DOHH2 (cell line): ENCODE measurements around the gene FKBP1B.

Source experiments
- H3F3A ChIP-seq: fragments of 200-600 bp; sonication (generic), shearing (Covaris generic); 2 replicates; pipeline ENCODE4 v1.6.0; 2016; ENCODE audit warnings: antibody characterized with exemption, mild to moderate bottlenecking; ENCODE audit not compliant: control insufficient read depth, insufficient read depth
- H3K27ac ChIP-seq: fragments of 200-600 bp; sonication (generic); 2 replicates; pipeline ENCODE4 v1.5.1; 2014; ENCODE audit warnings: low read depth, mild to moderate bottlenecking, low read length, moderate library complexity
- H3K27me3 ChIP-seq: fragments of 200-600 bp; sonication (generic); 2 replicates; pipeline ENCODE4 v1.6.1; 2014; ENCODE audit warnings: mild to moderate bottlenecking, low read length, mixed read lengths; ENCODE audit not compliant: control insufficient read depth
- H3K36me3 ChIP-seq: fragments of 200-600 bp; sonication (generic); 2 replicates; pipeline ENCODE4 v1.6.1; 2014; ENCODE audit warnings: mild to moderate bottlenecking, low read length, moderate library complexity, mixed read lengths; ENCODE audit not compliant: control insufficient read depth
- H3K4me1 ChIP-seq: fragments of 200-600 bp; sonication (generic); 2 replicates; pipeline ENCODE4 v1.6.1; 2014; ENCODE audit warnings: mild to moderate bottlenecking, low read length, mixed read lengths; ENCODE audit not compliant: control insufficient read depth
- H3K4me2 ChIP-seq: fragments of 200-600 bp; sonication (generic); 2 replicates; pipeline ENCODE4 v1.6.0; 2014; ENCODE audit warnings: mild to moderate bottlenecking, low read length, moderate library complexity
- H3K4me3 ChIP-seq: fragments of 200-600 bp; sonication (generic); 2 replicates; pipeline ENCODE4 v1.5.1; 2014; ENCODE audit warnings: mild to moderate bottlenecking, low read length, mixed read lengths
- H3K79me2 ChIP-seq: fragments of 200-600 bp; sonication (generic); 2 replicates; pipeline ENCODE4 v1.6.1; 2014; ENCODE audit warnings: mild to moderate bottlenecking, low read length, mixed read lengths; ENCODE audit not compliant: control insufficient read depth
- H3K9me2 ChIP-seq: fragments of 200-600 bp; sonication (generic); replicated peaks from 2 replicates; pipeline ENCODE4 v1.6.1; 2014; ENCODE audit warnings: mild to moderate bottlenecking, low read length, mixed read lengths; ENCODE audit not compliant: control insufficient read depth
- H3K9me3 ChIP-seq: fragments of 200-600 bp; sonication (generic); 2 replicates; pipeline ENCODE4 v1.6.1; 2014; ENCODE audit warnings: antibody characterized with exemption, low read length, mixed read lengths; ENCODE audit not compliant: control insufficient read depth, insufficient read depth
- H4K20me1 ChIP-seq: fragments of 200-600 bp; sonication (generic); 2 replicates; pipeline ENCODE4 v1.6.0; 2014; ENCODE audit warnings: low read depth, mild to moderate bottlenecking, antibody characterized with exemption, low read length, moderate library complexity; ENCODE audit not compliant: control insufficient read depth, insufficient read depth
- CTCF ChIP-seq: fragments of 200-600 bp; sonication (generic); IDR thresholded peaks from one replicate; pipeline ENCODE4 v1.5.1; 2014; ENCODE audit warnings: antibody characterized with exemption, mild to moderate bottlenecking, low read depth, low read length; ENCODE audit not compliant: poor library complexity, severe bottlenecking
- EZH2phosphoT487 ChIP-seq: fragments of 200-600 bp; sonication (generic); IDR thresholded peaks from 2 replicates; pipeline ENCODE4 v1.6.1; 2017; ENCODE audit warnings: borderline replicate concordance, mild to moderate bottlenecking, antibody characterized with exemption, low read length, moderate library complexity, mixed read lengths

FKBP1B gene

GRCh38 chr2:24058564-24059271 is 9.2 kb downstream of the FKBP1B start:
- H3K4me1 ChIP-seq = peaks cover 8% of the 10 kb centered on the region
- no peak overlapping the region for H3K4me2 ChIP-seq
- no peaks in the 10 kb centered on the region for H3K36me3 ChIP-seq
- no peaks in the 10 kb centered on the region for H3K9me2 ChIP-seq
- H3F3A ChIP-seq = no peaks in the 10 kb centered on the region
- no peaks in the 10 kb centered on the region for H3K79me2 ChIP-seq
- no peaks in the 10 kb centered on the region for H4K20me1 ChIP-seq
- H3K9me3 ChIP-seq = no peaks in the 10 kb centered on the region
- no peak overlapping the region for H3K27ac ChIP-seq
- H3K27me3 ChIP-seq = no peaks in the 10 kb centered on the region
- no peak overlapping the region for H3K4me3 ChIP-seq
- TF ChIP-seq EZH2phosphoT487 (no peak), CTCF (no peak)

DNA sequence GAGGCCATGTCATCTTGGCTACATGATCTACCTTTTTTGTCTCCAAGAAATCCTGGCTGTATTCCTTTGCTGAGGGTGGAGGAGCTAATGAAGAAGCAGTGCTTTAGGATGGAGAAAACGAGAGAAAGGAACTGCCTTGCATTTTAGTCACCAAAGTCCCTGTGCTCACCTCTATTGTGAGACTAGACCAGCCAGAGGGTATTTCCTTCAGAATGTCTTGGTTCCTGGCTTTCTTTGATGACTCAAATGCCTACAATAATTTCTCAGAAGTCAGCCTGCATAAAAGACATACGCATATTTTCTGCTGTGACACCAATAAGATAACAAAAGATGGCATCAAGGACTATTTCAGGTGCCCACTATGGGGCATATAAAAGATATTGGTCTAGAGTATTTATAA is 15.8 kb downstream of the FKBP1B start:
- Histone ChIP-seq H3K9me3 (no peaks in the 10 kb centered on the region), H4K20me1 (no peaks in the 10 kb centered on the region), H3K27ac (no peak overlapping the region), H3K36me3 (peaks cover 41% of the 10 kb centered on the region), H3K4me2 (no peak overlapping the region), H3K4me1 (no peaks in the 10 kb centered on the region), H3K4me3 (no peak overlapping the region), H3K79me2 (peaks cover 5% of the 10 kb centered on the region; the same call in 1 of the 2 replicates), H3F3A (peaks cover 17% of the 10 kb centered on the region), H3K27me3 (no peaks in the 10 kb centered on the region), H3K9me2 (no peaks in the 10 kb centered on the region)
- TF ChIP-seq CTCF (no peak), EZH2phosphoT487 (no peak)

DNA sequence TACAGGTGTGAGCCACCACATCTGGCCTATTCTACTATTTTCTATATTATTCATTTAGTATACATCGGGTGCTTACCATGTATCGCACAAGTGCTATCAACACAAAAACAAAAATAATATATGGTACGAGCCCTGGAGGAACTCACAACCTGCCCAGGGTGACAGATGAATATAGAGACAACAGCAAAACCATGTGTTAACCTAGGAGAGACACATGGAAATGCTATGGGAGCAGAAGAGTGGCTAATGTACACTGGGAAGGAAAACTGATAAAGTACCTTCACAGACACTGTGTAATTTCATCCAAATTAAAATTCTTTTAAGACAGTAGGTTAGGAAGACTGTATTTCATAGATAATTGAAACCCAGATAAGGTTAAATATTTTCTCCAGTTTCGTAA is 22.7 kb downstream of the FKBP1B start:
- Histone ChIP-seq H3K9me3 (no peaks in the 10 kb centered on the region), H3K9me2 (no peaks in the 10 kb centered on the region), H3K4me2 (no peak overlapping the region), H3K36me3 (peaks cover 62% of the 10 kb centered on the region), H3K27ac (no peak overlapping the region), H3K4me1 (peaks cover 14% of the 10 kb centered on the region), H3K27me3 (no peaks in the 10 kb centered on the region), H3K4me3 (no peak overlapping the region), H3K79me2 (peaks cover 56% of the 10 kb centered on the region), H4K20me1 (no peaks in the 10 kb centered on the region), H3F3A (peaks cover 5% of the 10 kb centered on the region; the same call in 1 of the 2 replicates)
- TF ChIP-seq CTCF (no peak), EZH2phosphoT487 (no peak)
